GM19240 (cell line): ENCODE data around the gene CRACR2A.

Source experiments
- DNase-seq: peaks from one replicate; pipeline ENCODE4 v3.0.0; 2011; ENCODE audit warnings: low spot score; ENCODE audit not compliant: insufficient read length

The CRACR2A gene

DNA sequence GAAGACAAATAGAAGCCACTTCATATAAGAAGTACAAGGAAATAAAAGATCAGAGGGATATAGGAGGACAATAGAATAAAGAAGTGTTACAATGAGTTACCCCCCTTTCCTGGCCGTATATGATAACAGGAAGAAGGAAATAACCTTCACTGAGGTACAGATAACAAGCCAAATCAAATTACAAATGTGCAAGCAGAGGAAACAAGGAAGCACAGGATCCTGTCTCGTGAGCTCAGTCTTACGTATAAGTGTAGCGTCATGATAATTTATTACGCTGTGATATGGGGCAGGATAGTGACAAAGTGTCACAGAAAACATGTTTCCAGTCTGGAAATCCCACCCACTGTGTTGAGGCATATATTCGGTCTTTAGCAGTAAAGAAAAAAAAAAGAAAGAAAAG is 26.5 kb downstream of the CRACR2A start:
- no peak for DNase-seq

DNA sequence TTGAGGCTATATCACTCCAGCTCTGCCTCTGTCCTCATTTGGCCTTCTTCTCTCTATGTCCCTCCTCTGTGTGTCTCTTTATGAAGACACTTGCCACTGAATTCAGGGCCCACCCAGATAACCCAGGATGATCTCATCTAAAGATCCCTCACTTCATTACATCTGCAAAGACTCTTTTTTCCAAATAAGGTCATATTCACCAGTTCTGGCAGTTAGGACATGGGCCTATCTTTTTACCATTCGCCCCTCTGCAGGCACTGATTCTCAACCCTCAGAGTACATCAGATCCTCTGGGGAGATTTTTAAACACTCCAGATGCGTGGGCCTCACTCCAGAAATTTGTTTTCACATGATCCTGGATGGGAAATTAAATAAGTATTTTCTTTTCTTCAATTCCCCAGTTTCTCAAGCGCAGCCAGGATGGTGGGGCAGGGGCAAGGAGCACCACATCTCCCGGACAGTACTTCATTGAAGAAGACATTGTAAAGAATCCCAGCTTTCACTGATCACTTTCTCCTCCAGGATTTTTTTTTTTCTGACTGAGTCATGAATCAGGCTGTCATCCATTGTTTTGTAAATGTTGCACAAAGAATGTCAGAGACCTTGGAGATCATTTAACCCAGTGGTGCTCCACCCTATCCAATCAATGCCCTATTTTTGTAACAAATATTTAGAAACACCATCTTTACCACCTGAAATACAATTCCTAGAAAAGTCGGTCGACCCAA is 27.4 kb downstream of the CRACR2A start:
- no peak for DNase-seq

DNA sequence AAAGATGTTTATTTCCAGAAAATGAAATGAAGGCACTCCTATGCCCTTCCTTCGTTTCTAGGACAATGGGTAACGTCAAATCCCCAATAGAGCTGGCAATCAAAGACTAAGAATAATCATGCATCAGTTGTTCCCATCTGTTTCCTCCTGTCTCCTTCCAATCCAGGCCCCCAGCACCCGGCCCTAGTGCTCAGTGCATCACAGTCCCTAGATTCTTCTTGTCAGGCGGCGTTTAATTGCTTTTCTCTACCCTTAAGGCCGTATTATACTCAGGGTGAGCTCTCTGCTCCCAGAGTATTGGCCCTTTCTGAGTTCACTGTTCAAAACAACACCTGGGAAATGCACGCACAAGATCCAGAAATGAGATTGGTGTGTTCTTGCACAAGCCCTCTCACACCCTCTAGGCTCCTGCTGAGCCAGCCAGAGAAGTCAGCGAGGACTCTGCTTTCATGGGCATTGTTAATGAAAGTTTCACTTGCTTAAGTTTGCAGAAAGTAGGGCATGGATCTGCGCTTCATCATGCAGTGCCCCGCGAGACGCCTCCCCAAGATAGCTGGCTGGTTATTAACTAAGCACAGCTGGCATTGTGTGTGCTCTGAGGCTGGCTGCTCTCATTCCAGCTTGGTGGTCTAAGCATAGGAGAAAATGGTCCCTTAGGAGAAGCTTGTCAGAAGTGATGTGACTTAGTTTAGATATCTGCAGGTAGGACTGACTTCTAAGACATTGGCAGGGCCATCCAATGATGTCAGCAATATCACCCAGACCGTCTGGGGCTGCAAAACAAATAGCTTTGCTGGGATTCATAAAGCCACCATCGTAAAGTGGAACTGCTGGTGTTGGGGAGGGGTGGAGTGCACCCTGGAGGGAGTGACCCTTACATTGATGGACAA is 28.7 kb downstream of the CRACR2A start:
- DNase-seq: no peak

DNA sequence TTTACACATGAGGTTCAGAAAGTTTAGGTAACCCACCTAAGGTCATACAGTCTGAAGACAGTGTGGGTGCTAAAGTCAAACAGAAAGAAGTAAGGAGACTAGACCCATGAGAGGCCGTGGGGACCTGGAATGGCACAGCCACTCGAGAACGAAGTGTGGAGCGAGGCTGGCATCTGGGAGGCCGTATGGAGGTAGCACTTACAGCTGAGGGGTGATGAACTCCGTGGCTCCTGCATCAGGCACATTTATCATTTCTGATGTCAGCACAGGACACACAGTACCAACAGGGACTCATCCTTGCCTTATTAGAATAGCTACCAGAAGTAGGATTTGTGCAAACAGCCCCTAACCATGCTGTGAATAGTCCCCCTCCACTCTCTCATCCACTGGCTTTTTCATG is 30.5 kb downstream of the CRACR2A start:
- no peak for DNase-seq

DNA sequence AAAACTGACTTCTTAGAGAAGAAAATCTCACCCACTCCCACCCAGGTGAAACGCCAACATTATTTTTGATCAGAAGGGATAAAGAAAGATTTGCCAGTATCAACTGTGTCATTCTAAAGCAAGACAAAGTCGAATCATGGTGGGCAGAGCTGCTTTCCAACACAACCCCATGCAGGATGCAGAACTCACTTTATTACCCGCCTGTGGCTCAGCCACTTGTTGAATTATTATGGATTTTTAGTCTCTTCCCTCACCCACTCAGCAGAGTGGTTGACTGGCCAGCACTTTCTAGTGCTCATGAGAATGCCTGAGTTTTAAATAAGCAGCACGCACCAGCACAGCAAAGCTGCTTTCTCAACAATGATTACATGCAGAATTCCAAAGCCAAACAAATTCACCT is 32.1 kb downstream of the CRACR2A start:
- DNase-seq: no peak

DNA sequence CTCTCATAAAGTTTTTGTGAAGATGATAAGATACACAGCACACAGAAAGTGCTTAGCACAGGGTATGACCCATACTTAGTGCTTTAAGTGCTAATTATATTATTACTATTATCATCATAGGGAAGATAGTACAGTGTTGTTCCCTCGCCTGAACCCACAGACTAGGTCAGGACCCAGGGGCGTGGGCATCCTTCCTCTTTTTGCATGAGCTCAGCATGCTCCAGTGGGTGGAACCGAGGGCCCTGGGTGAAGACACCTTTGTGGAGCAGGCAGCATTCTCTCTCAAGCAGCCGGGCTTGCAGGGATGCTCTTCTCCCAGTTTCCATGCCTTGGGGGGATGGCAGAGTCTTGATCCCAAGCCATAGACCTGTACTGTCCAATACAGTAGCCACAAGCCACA is 34.8 kb downstream of the CRACR2A start:
- no peak for DNase-seq

DNA sequence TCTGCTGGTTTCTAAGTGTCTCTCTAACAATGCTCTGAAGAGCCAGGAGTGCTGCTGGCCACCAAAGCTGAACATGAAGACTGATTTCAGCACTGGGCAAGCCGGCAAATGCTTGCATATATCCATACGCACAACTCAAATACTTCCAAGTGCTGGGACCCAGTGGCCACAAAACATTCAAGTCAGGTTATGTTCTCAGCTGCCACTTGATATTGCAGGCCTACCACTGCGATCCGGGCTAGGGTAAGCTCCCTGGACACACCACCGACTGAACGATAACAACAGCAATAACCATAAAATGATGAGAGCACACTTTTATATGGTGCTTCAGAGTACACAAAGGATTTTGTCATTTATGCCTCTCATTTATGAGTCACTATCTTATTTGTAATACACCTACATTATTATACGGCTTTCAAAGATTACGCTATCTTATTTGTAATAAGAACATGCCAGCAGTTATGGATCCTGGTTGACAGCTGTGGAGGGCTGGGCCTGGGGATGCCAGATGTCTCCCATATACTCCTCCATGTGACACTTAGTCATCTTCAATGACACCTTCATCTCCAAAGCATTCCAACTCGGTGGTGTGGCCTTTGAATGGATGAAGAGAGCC is 35.5 kb downstream of the CRACR2A start:
- no peak for DNase-seq

DNA sequence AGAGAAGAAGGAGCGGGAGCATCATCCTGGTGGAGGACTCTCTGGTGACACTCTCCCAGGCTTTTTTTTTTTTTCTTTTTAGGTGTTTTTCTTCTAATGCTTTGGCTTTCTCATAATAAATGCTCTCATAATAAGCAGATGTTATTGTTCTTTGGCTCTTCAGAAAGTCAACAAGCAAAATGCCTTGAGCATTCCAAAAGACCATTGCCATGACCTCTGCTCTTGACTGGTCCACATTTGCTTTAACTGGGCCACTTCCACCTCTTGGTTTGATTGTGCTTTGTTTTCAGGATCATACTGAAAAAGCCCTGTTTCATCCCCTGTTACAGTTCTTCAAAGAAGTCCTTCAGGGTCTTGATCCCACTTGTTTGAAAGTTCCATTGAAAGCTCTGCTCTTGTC is 36.9 kb downstream of the CRACR2A start:
- no peak for DNase-seq

DNA sequence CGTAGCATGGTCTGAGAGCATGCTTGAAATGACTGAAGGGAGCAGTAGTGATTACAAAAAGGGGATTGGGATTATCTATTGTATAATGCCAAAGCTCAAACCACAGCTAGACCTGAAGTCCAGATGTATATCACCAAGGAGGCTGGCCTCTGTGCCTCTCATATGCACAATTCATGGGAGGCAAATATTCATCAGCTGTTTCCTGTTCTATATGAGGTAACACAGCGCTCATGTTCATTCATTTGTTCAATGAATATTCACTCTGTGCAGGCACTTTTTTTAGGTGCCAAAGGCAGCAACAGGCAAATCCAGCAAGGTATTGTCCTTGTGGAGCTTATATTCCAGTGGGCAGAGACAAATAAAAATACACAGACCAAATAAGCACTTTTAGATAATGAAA is 39.0 kb downstream of the CRACR2A start:
- no peak for DNase-seq

DNA sequence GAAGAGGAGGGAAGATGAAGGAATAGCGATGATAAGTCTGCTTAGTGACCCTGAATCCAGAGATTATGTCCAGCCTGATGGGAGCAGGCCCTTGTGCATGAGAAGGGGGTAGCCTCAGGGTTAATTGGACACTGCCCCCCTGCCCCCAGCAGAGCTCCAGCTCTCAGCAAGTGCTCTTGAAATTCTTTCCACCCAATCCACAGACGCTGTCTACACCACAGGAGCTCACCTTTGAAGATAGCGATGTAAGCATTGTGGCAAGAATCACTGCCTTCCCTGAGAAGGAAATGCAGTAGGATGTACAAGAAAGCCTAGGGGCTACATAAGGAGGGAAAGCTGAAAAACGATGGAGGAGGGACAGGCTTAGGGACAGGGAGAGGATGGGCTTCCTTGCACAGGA is 39.4 kb downstream of the CRACR2A start:
- DNase-seq: no peak

DNA sequence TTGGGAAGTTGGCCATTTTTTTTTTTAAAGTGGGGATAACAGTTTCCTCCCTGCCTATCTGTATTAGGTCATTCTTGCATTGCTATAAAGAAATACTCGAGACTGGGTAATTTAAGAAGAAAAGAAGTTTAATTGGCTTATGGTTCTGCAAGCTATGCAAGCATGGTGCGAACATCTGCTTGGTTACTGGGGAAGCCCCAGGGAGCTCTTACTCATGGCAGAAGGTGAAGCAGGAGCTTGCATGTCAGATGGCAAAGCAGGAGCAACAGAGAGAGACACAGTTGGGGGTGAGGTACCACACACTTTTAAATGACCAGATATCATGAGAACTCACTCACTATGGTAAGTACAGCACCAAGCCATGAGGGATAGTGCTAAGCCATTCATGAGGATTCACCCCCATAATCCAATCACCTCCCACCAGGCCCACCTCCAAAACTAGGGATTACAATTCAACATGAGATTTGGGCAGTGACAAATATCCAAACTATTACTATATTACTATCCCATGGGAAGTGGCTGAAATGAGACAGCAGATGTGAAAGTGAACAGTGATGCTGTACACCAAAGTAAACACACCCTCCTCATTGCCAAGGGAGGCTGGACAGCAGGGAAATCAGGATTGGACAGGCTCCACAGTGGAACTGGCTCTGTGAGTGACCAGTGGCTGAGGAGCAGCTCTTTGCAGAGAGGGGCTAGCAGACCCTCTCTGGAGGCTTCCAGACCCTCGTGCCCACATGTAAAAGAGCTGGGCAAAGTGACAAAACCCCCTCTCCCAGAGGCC is 40.5 kb downstream of the CRACR2A start:
- DNase-seq: no peak

DNA sequence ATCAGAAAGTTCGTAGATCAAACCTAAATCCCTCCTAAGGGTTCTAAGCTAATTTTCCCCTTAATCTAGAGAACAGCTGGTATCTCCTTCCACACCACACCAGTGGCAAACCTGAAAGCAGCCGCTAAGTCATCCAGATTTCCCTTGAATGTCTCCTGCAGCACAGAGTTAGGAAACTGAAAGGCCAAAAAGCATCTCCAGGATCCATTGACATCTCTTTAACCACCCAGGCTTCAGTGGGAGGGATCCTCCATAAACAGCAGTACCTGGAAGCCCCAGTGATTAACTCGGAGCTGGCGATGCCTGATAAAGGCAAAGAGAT is 47.6 kb downstream of the CRACR2A start:
- DNase-seq: no peak

DNA sequence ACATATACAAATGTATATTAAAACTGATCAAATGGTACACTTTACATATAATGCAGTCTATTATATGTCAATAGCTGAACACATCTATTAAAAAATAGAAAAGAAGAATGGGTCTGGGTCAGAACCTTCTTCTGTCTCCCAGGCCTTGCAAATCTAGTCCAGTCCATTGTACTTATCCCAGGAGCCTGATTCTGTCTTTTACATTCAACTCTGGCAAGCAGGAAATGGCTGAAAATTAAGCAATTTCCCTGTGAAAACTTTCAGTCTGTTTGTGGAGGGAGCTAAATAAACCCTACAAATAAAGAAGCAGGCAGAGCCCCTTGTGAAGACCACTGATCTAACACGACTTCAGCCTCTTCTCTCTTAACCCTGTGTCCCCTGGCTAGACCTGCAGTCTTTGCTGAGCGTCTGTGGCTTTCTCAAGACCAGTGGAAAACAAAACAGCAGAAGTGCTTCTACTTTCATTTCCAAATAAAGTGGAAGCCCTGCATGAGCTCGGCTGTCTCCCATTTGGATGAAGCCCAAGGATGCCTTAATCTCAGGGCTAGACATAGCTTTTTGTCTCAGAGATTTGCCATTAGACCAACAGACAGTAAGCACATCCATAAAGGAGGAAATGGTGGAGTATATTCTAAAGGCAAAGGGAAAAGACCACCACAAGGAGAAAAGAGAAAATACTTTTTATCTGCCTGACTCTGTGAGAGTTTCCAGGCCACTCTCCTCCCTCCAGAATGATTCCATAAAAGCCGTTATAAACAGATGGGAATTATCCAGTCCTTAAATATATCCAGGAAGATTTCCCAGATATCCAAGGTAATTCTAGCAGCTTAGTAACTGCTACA is 48.2 kb downstream of the CRACR2A start:
- no peak for DNase-seq

DNA sequence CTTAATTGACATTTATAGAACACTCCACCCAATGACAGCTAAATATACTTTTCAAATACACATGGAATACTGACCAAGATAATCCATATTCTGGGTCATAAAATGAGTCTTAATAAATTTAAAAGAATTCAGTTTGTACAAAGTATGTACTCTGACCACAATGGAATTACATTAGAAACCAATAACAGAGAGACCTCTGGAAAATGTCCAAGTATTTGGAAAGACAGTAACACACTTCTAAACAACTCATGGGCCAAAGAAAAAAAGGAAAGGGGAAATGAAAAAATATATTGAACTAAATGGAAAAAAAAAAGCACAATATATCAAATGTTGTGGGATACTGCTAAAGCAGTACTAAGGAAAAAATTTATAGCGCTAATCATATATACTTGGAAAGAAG is 52.0 kb downstream of the CRACR2A start:
- no peak for DNase-seq

DNA sequence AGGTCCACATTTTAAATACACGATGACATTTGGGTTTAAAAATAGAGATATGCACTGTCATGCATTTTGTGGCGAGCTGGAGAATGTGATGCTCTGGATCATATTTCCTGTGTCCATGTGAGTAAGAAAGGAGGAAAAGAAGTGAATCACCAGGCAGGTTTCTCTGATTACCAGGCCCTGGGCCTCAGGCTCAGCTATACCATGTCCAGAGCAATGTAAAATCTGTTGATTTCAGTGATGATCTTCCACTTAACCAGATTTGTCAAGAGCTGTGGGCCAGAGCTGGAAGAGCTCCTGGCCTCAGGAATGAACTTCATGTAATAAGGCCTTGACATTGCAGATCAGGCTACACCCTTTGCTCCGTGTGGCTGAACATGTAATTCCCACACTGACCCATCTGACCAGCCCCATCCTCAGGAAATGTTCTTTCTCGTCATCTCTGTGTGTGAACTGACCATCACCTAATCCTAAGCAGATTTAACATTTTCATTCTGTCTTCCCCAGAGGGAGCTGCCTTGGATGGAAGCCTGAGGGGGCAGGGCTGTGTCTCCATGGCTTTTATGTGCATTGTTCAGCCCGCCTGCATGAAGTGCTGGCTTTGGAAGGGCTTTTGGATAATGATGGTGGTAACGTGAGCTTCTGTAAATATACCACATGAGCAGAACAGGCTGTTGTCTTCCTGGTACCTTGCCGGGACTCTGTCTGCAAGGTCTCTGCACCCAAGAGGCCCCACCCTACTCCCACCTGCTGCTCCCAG is 54.5 kb downstream of the CRACR2A start:
- no peak for DNase-seq

DNA sequence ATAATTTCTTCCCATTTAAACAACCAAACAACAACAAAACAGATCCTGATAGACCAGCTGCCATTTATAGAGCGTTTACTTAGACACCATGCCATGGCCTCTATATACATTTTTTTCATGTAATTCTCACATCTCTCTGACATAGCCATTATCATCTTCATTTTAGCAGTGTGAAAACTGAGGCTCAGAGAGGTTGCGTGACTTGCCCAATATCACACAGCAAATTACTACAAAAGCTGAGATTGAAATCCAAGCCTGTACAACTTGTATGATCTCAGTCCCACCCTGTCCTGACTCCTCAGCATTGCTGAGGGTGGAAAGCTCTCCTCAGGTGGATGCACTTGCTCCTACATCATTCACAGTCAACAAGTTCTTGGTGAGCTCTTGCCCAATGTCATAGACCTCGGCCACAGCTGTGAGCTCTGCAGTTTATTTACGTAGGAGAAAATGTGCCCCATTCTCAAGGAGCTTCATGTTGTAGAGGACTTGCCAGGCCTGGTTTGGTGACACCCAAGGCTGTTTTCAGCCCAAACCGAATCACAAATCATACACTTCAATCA is 55.5 kb downstream of the CRACR2A start:
- DNase-seq: no peak

DNA sequence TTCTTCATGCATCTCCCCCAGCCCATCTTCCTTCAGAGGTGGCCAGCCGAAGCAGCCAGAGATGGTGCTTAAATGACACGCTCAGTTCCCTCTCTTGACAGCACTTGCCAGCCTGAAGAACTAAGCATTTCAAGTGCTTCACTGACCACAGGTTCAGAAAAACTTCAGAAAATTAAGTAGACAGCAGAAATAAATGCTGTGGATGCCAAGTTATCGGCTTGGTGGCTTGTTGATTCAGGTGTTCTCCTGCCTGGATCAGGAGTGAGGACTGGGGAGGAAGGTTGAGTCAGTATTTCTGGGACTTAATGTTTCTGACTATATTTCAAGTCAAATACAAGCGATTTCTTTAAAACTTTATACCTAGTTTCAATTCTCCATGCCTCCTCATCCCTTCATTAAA is 58.2 kb downstream of the CRACR2A start:
- no peak for DNase-seq

DNA sequence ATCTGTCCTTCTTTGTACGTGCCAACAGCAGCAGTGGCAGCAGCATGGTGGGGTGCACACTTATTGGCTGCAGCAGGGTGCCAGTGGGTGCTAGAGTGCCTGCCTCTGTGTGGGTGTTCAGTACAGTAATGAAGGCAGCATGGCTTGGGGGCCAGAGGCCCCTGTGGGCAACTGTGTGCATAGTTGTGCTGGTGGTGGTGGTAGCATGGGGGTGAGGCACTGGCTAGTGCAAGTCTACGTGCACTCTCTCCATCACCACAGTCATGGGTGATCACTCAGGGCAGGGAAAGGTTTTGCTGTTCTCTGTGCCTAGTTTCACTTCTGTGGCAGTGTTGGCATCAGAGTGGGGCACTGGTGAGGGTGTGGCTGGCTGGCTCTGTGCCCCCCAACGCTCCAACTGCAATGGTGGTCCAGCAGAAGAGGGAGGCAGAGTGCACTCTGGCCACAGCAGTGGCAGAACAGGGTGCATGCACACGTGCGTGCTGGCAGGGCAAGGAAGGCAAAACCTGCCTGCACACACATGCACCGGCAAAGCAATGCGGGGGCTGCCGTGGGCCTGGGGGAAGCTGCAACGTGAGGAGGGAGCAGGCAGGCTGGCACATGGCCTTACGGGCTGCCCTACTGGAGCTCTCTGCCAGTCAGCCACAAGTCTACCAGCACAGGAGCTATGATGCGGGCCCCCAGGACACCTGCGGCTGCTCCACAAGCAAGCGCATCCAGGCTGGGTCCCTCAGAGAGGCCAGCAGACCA is 60.1 kb downstream of the CRACR2A start:
- no peak for DNase-seq

DNA sequence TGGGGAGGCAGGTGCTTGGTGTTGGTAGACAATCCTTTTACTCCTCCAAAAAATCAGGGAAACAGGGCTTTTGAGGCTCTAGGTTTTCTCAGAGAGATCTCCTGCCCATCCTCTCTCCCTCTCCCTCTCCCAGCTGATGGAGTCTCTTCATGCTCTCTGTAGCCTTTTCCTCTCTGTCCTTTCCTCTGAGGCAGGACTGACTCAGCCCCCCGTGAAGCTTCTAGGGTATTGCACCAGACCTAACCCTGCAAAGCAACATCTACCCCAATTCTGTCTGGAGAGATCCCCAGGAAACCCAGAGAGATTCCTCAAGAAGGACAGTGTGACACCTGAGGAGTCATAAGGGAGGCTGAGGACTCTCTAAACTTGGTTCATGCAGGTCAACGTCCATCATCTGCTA is 66.4 kb downstream of the CRACR2A start:
- DNase-seq: no peak
